ENCODE results near the gene STUB1. TPM values are rescaled to one million over a fixed set of nuclear protein-coding genes. Genes with fewer than 3 reads are reported as not detected.

Gene STUB1
- total and polyA plus RNA-seq, 10 of the 15 experiments (the other 5 are each of a cell fraction or from before 2014, with no cell fraction given): 4.2 to 136 (median 67.1) TPM

DNA sequence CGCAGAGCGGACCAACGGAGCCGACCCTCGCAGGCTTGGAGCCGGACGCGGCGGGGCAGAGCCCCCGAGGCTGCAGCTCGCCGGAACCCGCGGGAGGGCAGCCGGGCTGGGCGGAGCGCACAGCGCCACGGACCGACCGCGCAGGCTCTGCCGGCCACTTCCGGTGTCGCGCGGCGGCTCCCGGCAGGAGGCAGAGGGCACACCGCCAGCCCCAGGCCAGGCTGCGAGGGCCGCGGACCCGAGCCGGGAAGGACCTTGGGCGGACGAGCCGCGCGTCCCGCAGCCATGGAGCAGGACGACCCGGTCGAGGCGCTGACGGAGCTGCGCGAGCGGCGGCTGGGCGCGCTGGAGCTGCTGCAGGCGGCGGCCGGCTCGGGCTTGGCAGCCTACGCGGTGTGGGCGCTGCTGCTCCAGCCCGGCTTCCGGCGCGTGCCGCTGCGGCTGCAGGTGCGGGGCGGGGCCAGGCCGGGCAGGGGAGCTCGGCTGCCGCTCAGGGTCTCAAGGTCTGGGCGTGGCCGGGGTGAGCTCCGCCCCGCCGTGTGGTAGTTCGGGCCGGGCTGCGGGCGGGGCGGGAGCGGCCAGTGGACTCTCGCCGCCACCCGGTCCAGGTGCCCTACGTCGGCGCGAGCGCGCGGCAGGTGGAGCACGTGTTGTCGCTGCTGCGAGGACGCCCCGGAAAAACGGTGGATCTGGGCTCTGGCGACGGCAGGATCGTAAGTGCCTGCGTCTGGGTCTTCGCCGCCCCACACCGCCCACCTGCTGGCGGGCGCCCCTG is 41.0 kb downstream of the STUB1 start, which contains the start of gene ANTKMT (continued):
- TF ChIP-seq, protein P1, sequence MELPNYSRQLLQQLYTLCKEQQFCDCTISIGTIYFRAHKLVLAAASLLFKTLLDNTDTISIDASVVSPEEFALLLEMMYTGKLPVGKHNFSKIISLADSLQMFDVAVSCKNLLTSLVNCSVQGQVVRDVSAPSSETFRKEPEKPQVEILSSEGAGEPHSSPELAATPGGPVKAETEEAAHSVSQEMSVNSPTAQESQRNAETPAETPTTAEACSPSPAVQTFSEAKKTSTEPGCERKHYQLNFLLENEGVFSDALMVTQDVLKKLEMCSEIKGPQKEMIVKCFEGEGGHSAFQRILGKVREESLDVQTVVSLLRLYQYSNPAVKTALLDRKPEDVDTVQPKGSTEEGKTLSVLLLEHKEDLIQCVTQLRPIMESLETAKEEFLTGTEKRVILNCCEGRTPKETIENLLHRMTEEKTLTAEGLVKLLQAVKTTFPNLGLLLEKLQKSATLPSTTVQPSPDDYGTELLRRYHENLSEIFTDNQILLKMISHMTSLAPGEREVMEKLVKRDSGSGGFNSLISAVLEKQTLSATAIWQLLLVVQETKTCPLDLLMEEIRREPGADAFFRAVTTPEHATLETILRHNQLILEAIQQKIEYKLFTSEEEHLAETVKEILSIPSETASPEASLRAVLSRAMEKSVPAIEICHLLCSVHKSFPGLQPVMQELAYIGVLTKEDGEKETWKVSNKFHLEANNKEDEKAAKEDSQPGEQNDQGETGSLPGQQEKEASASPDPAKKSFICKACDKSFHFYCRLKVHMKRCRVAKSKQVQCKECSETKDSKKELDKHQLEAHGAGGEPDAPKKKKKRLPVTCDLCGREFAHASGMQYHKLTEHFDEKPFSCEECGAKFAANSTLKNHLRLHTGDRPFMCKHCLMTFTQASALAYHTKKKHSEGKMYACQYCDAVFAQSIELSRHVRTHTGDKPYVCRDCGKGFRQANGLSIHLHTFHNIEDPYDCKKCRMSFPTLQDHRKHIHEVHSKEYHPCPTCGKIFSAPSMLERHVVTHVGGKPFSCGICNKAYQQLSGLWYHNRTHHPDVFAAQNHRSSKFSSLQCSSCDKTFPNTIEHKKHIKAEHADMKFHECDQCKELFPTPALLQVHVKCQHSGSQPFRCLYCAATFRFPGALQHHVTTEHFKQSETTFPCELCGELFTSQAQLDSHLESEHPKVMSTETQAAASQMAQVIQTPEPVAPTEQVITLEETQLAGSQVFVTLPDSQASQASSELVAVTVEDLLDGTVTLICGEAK (IDR thresholded peaks at IDR 0.05; ENCODE audit: borderline replicate concordance): no peak; the same call in 1 of the 2 replicates
- TF ChIP-seq MYC (IDR thresholded peaks at IDR 0.05; ENCODE audit: insufficient read depth, insufficient read length, insufficient replicate concordance, low read length, severe bottlenecking) (peak; percentile 78), CHD4 (IDR thresholded peaks at IDR 0.05) (no peak), RAD21 (IDR thresholded peaks at IDR 0.05; ENCODE audit: insufficient read depth, low read depth, low read length) (no peak), SUPT20H (IDR thresholded peaks at IDR 0.05; ENCODE audit: borderline replicate concordance, control insufficient read depth, low read depth, low read length) (no peak), BRCA1 (IDR thresholded peaks at IDR 0.05; ENCODE audit: low read depth, low read length) (no peak), CHD2 (IDR thresholded peaks at IDR 0.05; ENCODE audit: borderline replicate concordance, low read depth, low read length) (no peak), EZH2 (IDR thresholded peaks at IDR 0.05; ENCODE audit: borderline replicate concordance, control insufficient read depth, low read depth, low read length) (no peak), CREB1 (IDR thresholded peaks at IDR 0.05; ENCODE audit: low read depth) (peak; percentile 25; the same call in 1 of the 2 replicates), ZZZ3 (IDR thresholded peaks at IDR 0.05; ENCODE audit: control insufficient read depth, insufficient read length, low read depth) (no peak), ESRRA (IDR thresholded peaks at IDR 0.05; ENCODE audit: low read length) (peak; percentile 37; the same call in 1 of the 2 replicates), SP1 (IDR thresholded peaks at IDR 0.05; ENCODE audit: low read depth, low read length) (no peak), NFIC (IDR thresholded peaks at IDR 0.05; ENCODE audit: low read depth, low read length) (no peak), SMARCA5 (IDR thresholded peaks at IDR 0.05) (no peak; the same call in 1 of the 2 replicates)
- TF ChIP-seq, protein P2, sequence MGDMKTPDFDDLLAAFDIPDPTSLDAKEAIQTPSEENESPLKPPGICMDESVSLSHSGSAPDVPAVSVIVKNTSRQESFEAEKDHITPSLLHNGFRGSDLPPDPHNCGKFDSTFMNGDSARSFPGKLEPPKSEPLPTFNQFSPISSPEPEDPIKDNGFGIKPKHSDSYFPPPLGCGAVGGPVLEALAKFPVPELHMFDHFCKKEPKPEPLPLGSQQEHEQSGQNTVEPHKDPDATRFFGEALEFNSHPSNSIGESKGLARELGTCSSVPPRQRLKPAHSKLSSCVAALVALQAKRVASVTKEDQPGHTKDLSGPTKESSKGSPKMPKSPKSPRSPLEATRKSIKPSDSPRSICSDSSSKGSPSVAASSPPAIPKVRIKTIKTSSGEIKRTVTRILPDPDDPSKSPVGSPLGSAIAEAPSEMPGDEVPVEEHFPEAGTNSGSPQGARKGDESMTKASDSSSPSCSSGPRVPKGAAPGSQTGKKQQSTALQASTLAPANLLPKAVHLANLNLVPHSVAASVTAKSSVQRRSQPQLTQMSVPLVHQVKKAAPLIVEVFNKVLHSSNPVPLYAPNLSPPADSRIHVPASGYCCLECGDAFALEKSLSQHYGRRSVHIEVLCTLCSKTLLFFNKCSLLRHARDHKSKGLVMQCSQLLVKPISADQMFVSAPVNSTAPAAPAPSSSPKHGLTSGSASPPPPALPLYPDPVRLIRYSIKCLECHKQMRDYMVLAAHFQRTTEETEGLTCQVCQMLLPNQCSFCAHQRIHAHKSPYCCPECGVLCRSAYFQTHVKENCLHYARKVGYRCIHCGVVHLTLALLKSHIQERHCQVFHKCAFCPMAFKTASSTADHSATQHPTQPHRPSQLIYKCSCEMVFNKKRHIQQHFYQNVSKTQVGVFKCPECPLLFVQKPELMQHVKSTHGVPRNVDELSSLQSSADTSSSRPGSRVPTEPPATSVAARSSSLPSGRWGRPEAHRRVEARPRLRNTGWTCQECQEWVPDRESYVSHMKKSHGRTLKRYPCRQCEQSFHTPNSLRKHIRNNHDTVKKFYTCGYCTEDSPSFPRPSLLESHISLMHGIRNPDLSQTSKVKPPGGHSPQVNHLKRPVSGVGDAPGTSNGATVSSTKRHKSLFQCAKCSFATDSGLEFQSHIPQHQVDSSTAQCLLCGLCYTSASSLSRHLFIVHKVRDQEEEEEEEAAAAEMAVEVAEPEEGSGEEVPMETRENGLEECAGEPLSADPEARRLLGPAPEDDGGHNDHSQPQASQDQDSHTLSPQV (IDR thresholded peaks at IDR 0.05): peak; percentile 48; the same call in 1 of the 2 replicates
- TF ChIP-seq, protein P3, sequence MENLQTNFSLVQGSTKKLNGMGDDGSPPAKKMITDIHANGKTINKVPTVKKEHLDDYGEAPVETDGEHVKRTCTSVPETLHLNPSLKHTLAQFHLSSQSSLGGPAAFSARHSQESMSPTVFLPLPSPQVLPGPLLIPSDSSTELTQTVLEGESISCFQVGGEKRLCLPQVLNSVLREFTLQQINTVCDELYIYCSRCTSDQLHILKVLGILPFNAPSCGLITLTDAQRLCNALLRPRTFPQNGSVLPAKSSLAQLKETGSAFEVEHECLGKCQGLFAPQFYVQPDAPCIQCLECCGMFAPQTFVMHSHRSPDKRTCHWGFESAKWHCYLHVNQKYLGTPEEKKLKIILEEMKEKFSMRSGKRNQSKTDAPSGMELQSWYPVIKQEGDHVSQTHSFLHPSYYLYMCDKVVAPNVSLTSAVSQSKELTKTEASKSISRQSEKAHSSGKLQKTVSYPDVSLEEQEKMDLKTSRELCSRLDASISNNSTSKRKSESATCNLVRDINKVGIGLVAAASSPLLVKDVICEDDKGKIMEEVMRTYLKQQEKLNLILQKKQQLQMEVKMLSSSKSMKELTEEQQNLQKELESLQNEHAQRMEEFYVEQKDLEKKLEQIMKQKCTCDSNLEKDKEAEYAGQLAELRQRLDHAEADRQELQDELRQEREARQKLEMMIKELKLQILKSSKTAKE (IDR thresholded peaks at IDR 0.05; ENCODE audit: low read depth, poor library complexity, severe bottlenecking): no peak
- TF ChIP-seq, protein P4, sequence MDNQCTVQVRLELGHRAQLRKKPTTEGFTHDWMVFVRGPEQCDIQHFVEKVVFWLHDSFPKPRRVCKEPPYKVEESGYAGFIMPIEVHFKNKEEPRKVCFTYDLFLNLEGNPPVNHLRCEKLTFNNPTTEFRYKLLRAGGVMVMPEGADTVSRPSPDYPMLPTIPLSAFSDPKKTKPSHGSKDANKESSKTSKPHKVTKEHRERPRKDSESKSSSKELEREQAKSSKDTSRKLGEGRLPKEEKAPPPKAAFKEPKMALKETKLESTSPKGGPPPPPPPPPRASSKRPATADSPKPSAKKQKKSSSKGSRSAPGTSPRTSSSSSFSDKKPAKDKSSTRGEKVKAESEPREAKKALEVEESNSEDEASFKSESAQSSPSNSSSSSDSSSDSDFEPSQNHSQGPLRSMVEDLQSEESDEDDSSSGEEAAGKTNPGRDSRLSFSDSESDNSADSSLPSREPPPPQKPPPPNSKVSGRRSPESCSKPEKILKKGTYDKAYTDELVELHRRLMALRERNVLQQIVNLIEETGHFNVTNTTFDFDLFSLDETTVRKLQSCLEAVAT (IDR thresholded peaks at IDR 0.05): no peak
